ENCODE measurements around the gene SYNDIG1.

DNA sequence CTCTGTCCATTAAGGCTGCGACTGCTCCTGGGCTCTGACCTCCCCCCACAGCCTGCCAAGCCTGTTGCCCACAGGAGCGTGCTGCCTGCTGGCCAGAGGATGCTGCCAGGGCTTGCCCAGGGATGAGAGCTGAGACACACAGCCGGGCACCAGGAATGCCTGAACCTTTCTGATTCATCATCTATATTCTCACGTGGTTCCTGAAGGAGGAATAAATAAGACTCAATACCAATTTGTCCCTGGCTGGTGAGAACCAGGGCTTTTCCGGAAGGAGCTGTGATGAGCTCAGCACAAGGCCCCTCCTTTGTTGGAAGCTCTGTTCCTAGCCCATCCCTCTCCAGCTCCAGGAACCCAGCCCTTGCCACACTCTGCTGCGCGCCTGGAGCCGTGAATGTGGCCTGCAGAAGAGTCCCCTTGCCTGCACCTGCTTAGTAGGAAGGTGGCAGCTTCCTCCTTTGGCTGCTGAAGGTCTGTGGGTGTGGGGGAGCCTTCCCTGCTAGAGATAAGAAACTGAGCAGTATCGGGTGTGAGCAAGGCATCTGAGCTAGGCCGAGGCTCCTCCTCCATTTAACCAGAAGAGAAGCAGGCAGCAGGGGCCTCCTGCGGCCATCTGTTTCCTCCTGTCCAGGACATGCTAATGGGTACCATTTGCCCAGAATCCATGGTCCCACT, 37.9 kb downstream of the SYNDIG1 start:
- TF ChIP-seq CTCF (conservative IDR thresholded peaks at IDR 0.05; ENCODE audit: low read length): no peak
- no peak for TF ChIP-seq EZH2phosphoT487 (IDR thresholded peaks at IDR 0.05; ENCODE audit: borderline replicate concordance, low read depth, low read length)
